Erythroblast (primary cell): ENCODE data around the gene SPDEF.

Source experiments
- DNase-seq, 2 experiments: peaks; one replicate each; lab custom pipeline; 2025; lab: John Stamatoyannopoulos, UW
- GATA1 ChIP-seq: IDR thresholded peaks from 2 replicates; pipeline ENCODE4 v1.6.1; 2011; ENCODE audit warnings: low read depth, mild to moderate bottlenecking, control low read depth, low read length, moderate library complexity
- POLR2A ChIP-seq: IDR thresholded peaks from 2 replicates; pipeline ENCODE4 v1.6.1; 2011; ENCODE audit warnings: mild to moderate bottlenecking, low read length

The SPDEF gene

GRCh38 chr6:34556031-34556471 is at the start of gene SPDEF:
SPDEF (minus strand) TSS chr6:34556329; CDS start chr6:34544455, 11,874 bp downstream.
- TF ChIP-seq POLR2A (no peak), GATA1 (no peak)
- DNase-seq: no peak

- no peak for DNase-seq
- TF ChIP-seq GATA1 (no peak), POLR2A (no peak)
Observed at GRCh38 chr6:34603707-34604106, 47.6 kb upstream of the SPDEF start.

GRCh38 chr6:34602318-34603111 is 46.4 kb upstream of the SPDEF start:
- no peak for DNase-seq
- no peak for TF ChIP-seq GATA1
- no peak for TF ChIP-seq POLR2A

- TF ChIP-seq POLR2A (no peak), GATA1 (no peak)
- DNase-seq: no peak
Observed at GRCh38 chr6:34601706-34602105, 45.6 kb upstream of the SPDEF start.

GRCh38 chr6:34600796-34601195 is 44.7 kb upstream of the SPDEF start:
- DNase-seq: peak; percentile 20 to 63
- TF ChIP-seq GATA1: no peak
- TF ChIP-seq POLR2A: no peak

- no peak for TF ChIP-seq GATA1
- no peak for TF ChIP-seq POLR2A
- no peak for DNase-seq
Observed at GRCh38 chr6:34600101-34600500, 44.0 kb upstream of the SPDEF start.

- TF ChIP-seq GATA1: no peak
- no peak for DNase-seq
Observed at GRCh38 chr6:34598712-34599111, 42.6 kb upstream of the SPDEF start.

GRCh38 chr6:34597605-34598353 is 41.6 kb upstream of the SPDEF start:
- TF ChIP-seq POLR2A (no peak), GATA1 (no peak)
- DNase-seq: no peak

GRCh38 chr6:34596798-34597197 is 40.7 kb upstream of the SPDEF start:
- DNase-seq: no peak
- no peak for TF ChIP-seq POLR2A
- no peak for TF ChIP-seq GATA1

GRCh38 chr6:34595332-34596184 is 39.4 kb upstream of the SPDEF start:
- DNase-seq: no peak
- TF ChIP-seq POLR2A (no peak), GATA1 (no peak)

GRCh38 chr6:34593701-34594100 is 37.6 kb upstream of the SPDEF start:
- TF ChIP-seq GATA1: no peak
- no peak for TF ChIP-seq POLR2A
- DNase-seq: no peak

GRCh38 chr6:34592208-34592952 is 36.3 kb upstream of the SPDEF start:
- TF ChIP-seq POLR2A: no peak
- DNase-seq: no peak

GRCh38 chr6:34589691-34590090 is 33.6 kb upstream of the SPDEF start:
- TF ChIP-seq POLR2A: no peak
- TF ChIP-seq GATA1: no peak
- no peak for DNase-seq

- TF ChIP-seq GATA1 (no peak), POLR2A (no peak)
- DNase-seq: no peak
Observed at GRCh38 chr6:34589140-34589539, 33.0 kb upstream of the SPDEF start.
